K562 (cell line): ENCODE data around the gene TUBA1B. TPM values are rescaled to one million over a fixed set of nuclear protein-coding genes. Genes with fewer than 3 reads are reported as not detected.

Source experiments
- CBX5 ChIP-seq: IDR thresholded peaks from 2 replicates; pipeline ENCODE4 v1.6.1; 2014; ENCODE audit warnings: low read depth, borderline replicate concordance
- CCAR2 ChIP-seq: fragments of 200-400 bp; formaldehyde crosslinking; IDR thresholded peaks from 2 replicates; pipeline ENCODE4 v1.6.1; 2017; ENCODE audit warnings: mild to moderate bottlenecking, low read depth, low read length
- CHCHD3 ChIP-seq: fragments of 250-450 bp; sonication (Bioruptor Pico); IDR thresholded peaks from 2 replicates; pipeline ENCODE4 v2.1.2; 2022; ENCODE audit warnings: mild to moderate bottlenecking
- DLX4 ChIP-seq: fragments of 250-450 bp; sonication (Bioruptor Pico); IDR thresholded peaks from 2 replicates; pipeline ENCODE4 v1.6.1; 2021; ENCODE audit warnings: mild to moderate bottlenecking
- E2F6 ChIP-seq, 2 experiments: IDR thresholded peaks; 2 replicates each; pipeline ENCODE4 v1.6.1; 2011; ENCODE audit warnings: borderline replicate concordance in 1 of 2, control low read depth in 1 of 2, low read depth in 1 of 2, low read length in 1 of 2, mild to moderate bottlenecking in 1 of 2, mixed read lengths in 1 of 2, moderate library complexity in 1 of 2; ENCODE audit not compliant: insufficient read depth in 1 of 2, insufficient read length in 1 of 2, poor library complexity in 1 of 2, severe bottlenecking in 1 of 2; ENCODE audit errors: extremely low read depth in 1 of 2
- ETS1 ChIP-seq: conservative IDR thresholded peaks from 2 replicates; pipeline ENCODE4 v1.6.1; 2011; ENCODE audit warnings: low read depth, mild to moderate bottlenecking, low read length; ENCODE audit not compliant: control insufficient read depth
- FOSL1 ChIP-seq: fragments of 200-800 bp; sonication (Bioruptor generic); conservative IDR thresholded peaks from 2 replicates; pipeline ENCODE4 v1.6.1; 2016; ENCODE audit warnings: missing genetic modification characterization, missing compliant biosample characterization
- FUS ChIP-seq: fragments of 200-400 bp; formaldehyde crosslinking; optimal IDR thresholded peaks from 2 replicates; pipeline ENCODE3; 2017; ENCODE audit warnings: low read depth, low read length
- GATAD2A ChIP-seq: fragments of 450-650 bp; IDR thresholded peaks from 2 replicates; pipeline ENCODE4 v1.6.1; 2017
- KAT2B ChIP-seq: IDR thresholded peaks from one replicate; pipeline ENCODE4 v1.6.1; 2012; ENCODE audit warnings: low read depth, mild to moderate bottlenecking, control low read depth, inconsistent platforms, low read length, moderate library complexity
- MED1 ChIP-seq: sonication (generic); formaldehyde crosslinking; IDR thresholded peaks from 2 replicates; pipeline ENCODE4 v1.8.1; 2023; ENCODE audit warnings: missing genetic modification reagents, borderline replicate concordance
- MIER1 ChIP-seq: fragments of 450-650 bp; IDR thresholded peaks from 2 replicates; pipeline ENCODE4 v1.6.1; 2016; ENCODE audit warnings: antibody characterized with exemption, mild to moderate bottlenecking, low read depth
- MLLT1 ChIP-seq, 2 experiments: fragments of 450-650 bp; IDR thresholded peaks; 2 replicates each; pipeline ENCODE4 v1.6.1; 2016
- NELFE ChIP-seq: IDR thresholded peaks from 2 replicates; pipeline ENCODE4 v1.6.1; 2011; ENCODE audit warnings: mild to moderate bottlenecking; ENCODE audit not compliant: insufficient read depth, insufficient read length
- NFATC3 ChIP-seq: fragments of 450-650 bp; IDR thresholded peaks from 2 replicates; pipeline ENCODE4 v1.6.1; 2017; ENCODE audit warnings: mild to moderate bottlenecking
- NFE2 ChIP-seq: IDR thresholded peaks from 2 replicates; pipeline ENCODE4 v1.6.1; 2014; ENCODE audit warnings: antibody characterized with exemption, low read depth
- NFIC ChIP-seq: fragments of 450-650 bp; IDR thresholded peaks from 2 replicates; pipeline ENCODE4 v1.6.1; 2017; ENCODE audit warnings: mild to moderate bottlenecking, inconsistent platforms
- POLR2AphosphoS2 ChIP-seq: IDR thresholded peaks from 2 replicates; pipeline ENCODE4 v1.6.1; 2012; ENCODE audit warnings: low read length, improper control_type of control experiment
- SIN3A ChIP-seq, 2 experiments: fragments of 150-350 bp in 1 of 2; IDR thresholded peaks; 2 replicates each; pipeline ENCODE4 v1.6.1; 2011 to 2016; ENCODE audit warnings: borderline replicate concordance in 2 of 2, low read depth in 2 of 2, low read length in 2 of 2, mild to moderate bottlenecking in 2 of 2, moderate library complexity in 2 of 2; ENCODE audit not compliant: control insufficient read depth in 1 of 2
- STAG1 ChIP-seq: sonication (generic); formaldehyde crosslinking; IDR thresholded peaks from 2 replicates; pipeline ENCODE4 v1.5.0; 2020; ENCODE audit warnings: missing genetic modification reagents, borderline replicate concordance
- WHSC1 ChIP-seq: IDR thresholded peaks from one replicate; pipeline ENCODE4 v1.6.1; 2012; ENCODE audit warnings: low read length, control low read depth, inconsistent platforms
- ZFX ChIP-seq: sonication (generic); formaldehyde crosslinking; IDR thresholded peaks from 2 replicates; pipeline ENCODE4 v1.8.0; 2022; ENCODE audit warnings: mild to moderate bottlenecking, missing genetic modification reagents, moderate library complexity
- ZNF24 ChIP-seq: fragments of 450-650 bp; IDR thresholded peaks from 2 replicates; pipeline ENCODE4 v1.6.1; 2016
- ZNF316 ChIP-seq: fragments of 450-650 bp; IDR thresholded peaks from 2 replicates; pipeline ENCODE4 v1.6.1; 2016
- ZNF431 ChIP-seq: sonication (generic); formaldehyde crosslinking; IDR thresholded peaks from 2 replicates; pipeline ENCODE4 v1.8.0; 2022; ENCODE audit warnings: mild to moderate bottlenecking, missing genetic modification reagents
- ZNF511 ChIP-seq: sonication (generic); formaldehyde crosslinking; IDR thresholded peaks from 2 replicates; pipeline ENCODE4 v1.8.0; 2022; ENCODE audit warnings: mild to moderate bottlenecking, missing genetic modification reagents
- polyA plus RNA-seq, 8 experiments: library from polyadenylated mRNA; depleted of rRNA in 4 of 8; stranded (reverse) in 5 of 8; unstranded in 3 of 8; fragments of >200 nt; fragmentation: Nextera tagmentation in 2 of 8; fragmentation: Illumina TruSeq in 1 of 8; extraction: Ambion mirVana in 2 of 8; extraction: Trizol in 1 of 8; gene quantifications; 2 replicates each; pipeline versions ENCODE4 v1.2.1 to v1.2.3, GENCODE V29; 2011 to 2014; ENCODE audit warnings: inconsistent platforms in 1 of 8, missing spikeins in 1 of 8
- total RNA-seq, 7 experiments: library from RNA; depleted of rRNA in 6 of 7; stranded (reverse); fragments of >200 nt in 6 of 7; fragmentation: Illumina TruSeq in 2 of 7; extraction: Trizol in 2 of 7; gene quantifications; 2 replicates each; pipeline versions ENCODE4 v1.2.1 to v1.2.3, GENCODE V29; 2011 to 2021; ENCODE audit warnings: low replicate concordance in 1 of 7

TUBA1B gene
- total and polyA plus RNA-seq, 9 of the 15 experiments (the other 6 are each of a cell fraction or from before 2014, with no cell fraction given) = 2,189 to 4,624 (median 2,628) TPM

GRCh38 chr12:49110464-49111155 is 20.6 kb downstream of the TUBA1B start, which contains the start of gene LMBR1L (continued):
- TF ChIP-seq ETS1 (no peak; the same call in 1 of the 2 replicates), CBX5 (no peak), MLLT1 (IDR thresholded peaks at IDR 0.05) (no peak; a peak in 1 of 4 replicates), KAT2B (no peak), WHSC1 (no peak), SIN3A (IDR thresholded peaks at IDR 0.05; ENCODE audit: borderline replicate concordance in 2 of 2, control insufficient read depth in 1 of 2, low read depth in 2 of 2, low read length in 2 of 2) (peak in 1 of 2 experiments; percentile 69; a peak in 2 of 4 replicates), STAG1 (CRISPR knock-in tag) (no peak), DLX4 (no peak), E2F6 (IDR thresholded peaks at IDR 0.05; ENCODE audit: borderline replicate concordance in 1 of 2, extremely low read depth in 1 of 2, insufficient read depth in 1 of 2, insufficient read length in 1 of 2, low read depth in 1 of 2, low read length in 1 of 2, poor library complexity in 1 of 2, severe bottlenecking in 1 of 2) (peak in 1 of 2 experiments; percentile 25), MIER1 (no peak), MED1 (CRISPR knock-in tag) (no peak), ZNF431 (no peak), NFE2 (no peak), NELFE (no peak), CHCHD3 (CRISPR knock-in tag) (no peak), ZFX (CRISPR knock-in tag) (peak; percentile 64), CCAR2 (no peak), FOSL1 (tag) (no peak), ZNF24 (no peak), NFIC (no peak), POLR2AphosphoS2 (no peak), ZNF511 (CRISPR knock-in tag) (peak; percentile 54; the same call in 1 of the 2 replicates), FUS (no peak), ZNF316 (no peak), NFATC3 (no peak), GATAD2A (no peak)
